Mesodermal cell (in vitro differentiated cells): ENCODE results near the gene ZNF48.

Experiments
- H3K27ac ChIP-seq: 2 replicates; pipeline ENCODE4 v1.7.0; 2013; ENCODE audit warnings: mild to moderate bottlenecking, low read depth, low read length, moderate library complexity; ENCODE audit not compliant: severe bottlenecking
- H3K36me3 ChIP-seq: 2 replicates; pipeline ENCODE4 v1.7.1; 2013; ENCODE audit warnings: mild to moderate bottlenecking, low read length, moderate library complexity; ENCODE audit not compliant: control insufficient read depth, insufficient read depth
- H3K4me1 ChIP-seq: one replicate; pipeline ENCODE4 v1.7.1; 2013; ENCODE audit warnings: mild to moderate bottlenecking, low read length; ENCODE audit not compliant: insufficient read depth, control insufficient read depth, poor library complexity, severe bottlenecking
- H3K4me3 ChIP-seq: 2 replicates; pipeline ENCODE4 v1.7.0; 2013; ENCODE audit warnings: low read length, control low read depth, mild to moderate bottlenecking; ENCODE audit not compliant: insufficient read depth, poor library complexity, severe bottlenecking; ENCODE audit errors: extremely low read depth
- H3K9me3 ChIP-seq: 2 replicates; pipeline ENCODE4 v1.7.1; 2013; ENCODE audit warnings: mild to moderate bottlenecking, low read length, moderate library complexity; ENCODE audit not compliant: control insufficient read depth
- WGBS, 2 experiments: methylation state at CpG; one replicate each; pipeline ENCODE4 v1.1.5; 2013; ENCODE audit warnings: missing lambda C conversion rate in 2 of 2; ENCODE audit not compliant: insufficient coverage in 2 of 2; 5-methylcytosine and 5-hydroxymethylcytosine counted together

The ZNF48 gene

DNA sequence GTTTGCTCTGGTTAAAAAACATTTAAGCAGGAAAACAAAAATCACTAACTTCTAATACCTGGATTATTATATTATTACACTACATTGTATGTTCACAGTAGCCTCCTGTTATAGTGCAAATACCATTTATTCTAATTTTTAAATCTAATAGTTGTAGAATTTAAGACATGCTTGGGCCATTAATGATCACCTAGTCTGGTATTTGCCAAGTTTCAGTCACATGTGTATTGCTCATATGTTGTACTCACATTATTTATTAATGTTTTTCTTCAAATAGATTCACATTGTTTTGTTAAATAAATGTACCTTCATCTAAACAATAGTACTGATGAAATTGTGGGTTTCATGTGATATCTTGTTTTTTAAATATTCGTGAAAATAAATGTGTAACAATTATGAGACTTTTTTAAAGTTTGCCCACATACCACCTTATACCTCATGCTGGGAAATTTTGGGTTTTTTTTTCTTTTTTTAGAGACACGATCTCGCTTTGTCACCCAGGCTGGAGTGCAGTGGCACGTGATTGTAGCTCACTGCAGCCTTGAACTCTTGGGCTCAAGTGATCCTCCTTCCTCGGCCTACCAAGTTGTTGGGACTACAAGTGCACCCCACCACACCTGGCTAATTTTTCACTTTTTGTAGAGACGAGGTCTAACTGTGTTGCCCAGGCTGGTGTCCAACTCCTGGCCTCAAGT lies 18.0 kb downstream of the ZNF48 start:
- H3K4me3 ChIP-seq = no peak overlapping the region
- 89 to 97% methylated on average over 5 of the region's 6 CpGs for WGBS, 2 experiments
- H3K27ac ChIP-seq = no peak overlapping the region
- H3K4me1 ChIP-seq = peaks cover 10% of the 10 kb centered on the region
- H3K9me3 ChIP-seq = no peaks in the 10 kb centered on the region
- peaks cover 47% of the 10 kb centered on the region for H3K36me3 ChIP-seq

- Histone ChIP-seq H3K27ac (no peak overlapping the region), H3K4me1 (peaks cover 17% of the 10 kb centered on the region), H3K36me3 (peaks cover 53% of the 10 kb centered on the region), H3K9me3 (no peaks in the 10 kb centered on the region), H3K4me3 (no peak overlapping the region)
- 95 to 97% methylated on average over 3 to 4 of the region's 5 CpGs for WGBS, 2 experiments
Measured at GRCh38 chr16:30414159-30414558, 18.9 kb downstream of the ZNF48 start.

DNA sequence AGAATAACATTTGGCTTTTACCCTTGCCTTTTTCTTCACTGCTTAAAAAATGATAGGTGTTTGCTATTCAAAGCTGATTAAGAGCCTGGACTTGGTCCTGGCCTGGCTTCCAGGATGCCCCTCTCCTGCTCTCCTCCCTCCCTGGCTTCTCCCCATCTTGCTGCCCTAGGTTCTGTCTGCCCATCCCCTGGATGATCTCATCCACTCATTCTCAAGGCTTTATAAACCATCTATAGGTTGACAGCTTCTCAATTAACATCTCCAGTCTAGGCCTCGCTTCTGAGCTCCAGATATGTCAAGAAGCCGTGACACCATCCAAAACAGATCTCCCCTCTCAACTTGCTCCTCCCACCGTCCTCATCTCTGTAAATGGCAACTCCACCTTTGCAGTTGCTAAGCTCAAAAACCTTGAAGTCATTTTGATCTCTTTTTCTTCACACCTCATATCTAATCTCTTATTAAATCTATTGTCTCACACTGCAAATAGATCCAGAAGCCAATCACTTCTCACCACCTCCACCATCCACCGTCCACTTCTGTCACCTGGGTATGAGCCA lies 20.9 kb downstream of the ZNF48 start:
- WGBS, 2 experiments = 87 to 94% methylated on average over 3 to 4 of the region's 4 CpGs
- peaks cover 17% of the 10 kb centered on the region for H3K4me1 ChIP-seq
- peaks cover 42% of the 10 kb centered on the region for H3K36me3 ChIP-seq
- no peak overlapping the region for H3K27ac ChIP-seq
- no peak overlapping the region for H3K4me3 ChIP-seq
- H3K9me3 ChIP-seq = no peaks in the 10 kb centered on the region

GRCh38 chr16:30416624-30417528 lies 21.7 kb downstream of the ZNF48 start:
- Histone ChIP-seq H3K36me3 (peaks cover 41% of the 10 kb centered on the region), H3K4me3 (peak overlapping the region; percentile 24)
- WGBS, 2 experiments = 79 to 85% methylated on average over 15 of the region's 18 CpGs

GRCh38 chr16:30417529-30418349 lies 22.5 kb downstream of the ZNF48 start:
- H3K27ac ChIP-seq = peak overlapping the region; percentile 16
- peaks cover 17% of the 10 kb centered on the region for H3K4me1 ChIP-seq
- H3K9me3 ChIP-seq = no peaks in the 10 kb centered on the region
- H3K4me3 ChIP-seq = peak overlapping the region; percentile 24
- 7 to 12% methylated on average over 135 to 136 of the region's 140 CpGs for WGBS, 2 experiments
- H3K36me3 ChIP-seq = peaks cover 42% of the 10 kb centered on the region

More at GRCh38 chr16:30416624-30417528, 21.7 kb downstream of the ZNF48 start:
- Histone ChIP-seq H3K4me1 (peaks cover 17% of the 10 kb centered on the region), H3K27ac (peak overlapping the region; percentile 5), H3K9me3 (no peaks in the 10 kb centered on the region)

DNA sequence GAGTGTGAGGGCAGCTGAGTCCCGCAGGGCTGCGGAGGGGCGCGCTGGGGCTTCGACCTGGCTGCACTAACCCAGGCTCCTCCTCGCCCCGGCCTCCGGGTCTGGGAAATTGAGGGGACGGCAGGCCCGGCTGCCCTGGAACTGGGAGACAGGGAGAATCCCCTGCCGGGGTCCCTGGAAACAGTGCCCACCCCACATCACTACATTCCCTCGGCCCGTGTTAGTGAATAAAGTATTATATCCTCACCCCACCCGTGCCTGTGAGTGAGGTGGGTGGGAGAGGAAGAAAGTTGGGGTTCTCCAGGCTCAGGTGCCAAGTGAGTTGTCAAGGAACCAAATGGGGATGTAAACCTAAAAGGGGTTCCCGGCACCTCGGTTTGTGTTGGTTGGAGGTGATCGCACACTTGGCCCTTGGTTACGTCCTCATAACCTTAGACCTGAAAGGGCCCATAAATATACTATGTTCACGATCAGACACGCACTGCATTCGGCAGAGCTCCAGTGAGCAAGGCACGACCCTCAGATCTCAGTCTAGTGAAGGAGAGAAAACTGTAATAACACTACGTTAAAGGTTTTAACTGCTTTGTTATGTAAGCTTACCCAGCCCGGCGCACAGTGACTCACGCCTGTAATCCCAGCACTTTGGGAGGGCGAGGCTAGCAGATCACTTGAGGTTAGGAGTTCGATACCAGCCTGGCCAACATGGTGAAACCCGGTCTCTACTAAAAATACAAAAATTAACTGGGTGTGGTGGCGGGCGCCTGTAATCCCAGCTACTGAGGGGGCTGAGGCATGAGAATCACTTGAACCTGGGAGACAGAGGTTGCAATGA lies 23.3 kb downstream of the ZNF48 start:
- Histone ChIP-seq H3K4me1 (peaks cover 17% of the 10 kb centered on the region), H3K9me3 (no peaks in the 10 kb centered on the region), H3K27ac (peak overlapping the region; percentile 16), H3K36me3 (peaks cover 43% of the 10 kb centered on the region), H3K4me3 (peak overlapping the region; percentile 24)
- WGBS, 2 experiments = 71 to 75% methylated on average over 22 to 23 of the region's 31 CpGs

DNA sequence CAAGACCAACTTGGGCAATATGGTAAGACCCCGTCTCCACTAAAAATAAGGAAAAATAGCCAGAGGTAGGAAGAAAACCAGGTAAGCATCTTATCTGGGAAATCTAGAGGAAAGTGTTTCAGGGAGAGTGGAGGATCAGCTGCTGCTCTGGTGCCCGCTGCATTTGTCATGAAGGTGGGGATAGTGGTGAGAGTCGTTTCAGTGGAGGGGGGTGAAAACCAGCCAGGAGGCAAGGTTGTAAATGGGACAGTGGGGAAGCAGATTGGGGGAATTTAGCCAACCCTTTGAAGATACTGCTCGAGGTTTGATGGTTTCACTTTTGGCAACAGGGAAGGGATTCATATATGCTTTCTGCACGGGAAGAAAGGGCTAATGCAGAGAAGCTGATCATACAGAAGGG lies 25.8 kb downstream of the ZNF48 start:
- peaks cover 57% of the 10 kb centered on the region for H3K36me3 ChIP-seq
- no peak overlapping the region for H3K27ac ChIP-seq
- H3K4me3 ChIP-seq = no peak overlapping the region
- 99 to 100% methylated on average over 4 to 5 of the region's 5 CpGs for WGBS, 2 experiments
- H3K9me3 ChIP-seq = no peaks in the 10 kb centered on the region
- peaks cover 17% of the 10 kb centered on the region for H3K4me1 ChIP-seq

DNA sequence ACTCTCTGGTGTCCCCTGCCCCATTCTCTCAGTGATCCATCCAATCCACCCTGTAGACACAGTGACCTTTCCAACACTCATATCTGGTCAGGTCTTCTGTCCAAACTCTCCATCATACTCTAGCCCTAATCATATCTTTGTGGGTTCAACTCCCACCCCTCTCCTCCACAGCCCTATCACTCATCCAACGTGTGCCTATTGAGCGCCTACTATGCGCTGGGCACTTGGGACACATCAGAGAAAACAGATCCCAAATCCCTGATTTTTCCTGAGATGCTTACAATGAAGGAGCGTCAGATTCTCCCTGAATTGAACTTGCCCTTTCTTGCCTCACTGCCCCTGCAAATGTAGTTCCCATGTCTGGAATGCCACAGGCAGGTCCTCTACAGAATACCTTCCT lies 32.8 kb downstream of the ZNF48 start:
- no peak overlapping the region for H3K27ac ChIP-seq
- H3K9me3 ChIP-seq = no peaks in the 10 kb centered on the region
- H3K4me3 ChIP-seq = no peak overlapping the region
- H3K36me3 ChIP-seq = peaks cover 48% of the 10 kb centered on the region
- no peaks in the 10 kb centered on the region for H3K4me1 ChIP-seq
- WGBS, 2 experiments = 96 to 97% methylated on average over 4 of the region's 4 CpGs

- H3K36me3 ChIP-seq = peaks cover 35% of the 10 kb centered on the region
- no peaks in the 10 kb centered on the region for H3K4me1 ChIP-seq
- no peaks in the 10 kb centered on the region for H3K9me3 ChIP-seq
- no peak overlapping the region for H3K27ac ChIP-seq
- 4 to 6% methylated on average over 10 to 11 of the region's 11 CpGs for WGBS, 2 experiments
- peak overlapping the region; percentile 86 for H3K4me3 ChIP-seq
Measured at GRCh38 chr16:30429418-30429677, 34.1 kb downstream of the ZNF48 start.
